GM18517 (cell line): Measurements from ENCODE around the gene ARMCX1.
"Not testable (repeated sequence)": the region's sequence is repeated elsewhere in the genome, so short reads cannot be mapped to it uniquely, and the experiment has no call there.

ENCODE experiments used
- ATAC-seq: cut with Tn5 transposase; IDR thresholded peaks from one replicate; pipeline ENCODE4 v1.9.1; 2021; ENCODE audit warnings: mild to moderate bottlenecking, moderate library complexity; ENCODE audit not compliant: unreplicated experiment

The ARMCX1 gene

DNA sequence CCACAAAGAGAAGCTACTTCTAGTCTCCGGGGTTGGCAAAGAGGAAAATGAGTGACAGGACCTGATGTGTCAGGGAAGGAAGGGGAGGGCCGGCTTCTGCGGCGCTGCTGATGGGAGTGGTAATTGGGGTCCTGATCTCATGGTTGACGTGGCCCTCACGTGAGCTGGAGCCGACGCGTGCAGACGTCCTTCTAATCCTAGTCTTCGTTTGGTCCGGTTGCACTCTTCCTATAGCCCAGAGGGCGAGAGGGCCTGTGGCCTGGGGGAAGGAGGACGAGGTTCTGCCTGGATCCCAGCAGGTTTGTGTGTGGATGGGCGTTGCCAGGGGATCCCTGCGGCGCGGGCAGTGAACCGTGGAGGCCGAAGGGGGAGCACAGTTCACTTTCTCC lies at the start of gene ARMCX1:
TSS of gene ARMCX1 (plus strand) at position 186 of the 389 bp plus-strand sequence. CDS start 2,384 bp downstream, outside the sequence.
- no peak for ATAC-seq

DNA sequence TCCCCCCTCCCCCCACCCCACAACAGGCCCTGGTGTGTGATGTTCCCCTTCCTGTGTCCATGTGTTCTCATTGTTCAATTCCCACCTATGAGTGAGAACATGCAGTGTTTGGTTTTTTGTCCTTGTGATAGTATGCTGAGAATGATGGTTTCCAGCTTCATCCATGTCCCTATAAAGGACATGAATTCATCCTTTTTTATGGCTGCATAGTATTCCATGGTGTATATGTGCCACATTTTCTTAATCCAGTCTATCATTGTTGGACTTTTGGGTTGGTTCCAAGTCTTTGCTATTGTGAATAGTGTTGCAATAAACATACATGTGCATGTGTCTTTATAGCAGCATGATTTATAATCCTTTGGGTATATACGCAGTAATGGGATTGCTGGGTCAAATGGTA lies 47.4 kb upstream of the ARMCX1 start:
- ATAC-seq: not testable (repeated sequence)

DNA sequence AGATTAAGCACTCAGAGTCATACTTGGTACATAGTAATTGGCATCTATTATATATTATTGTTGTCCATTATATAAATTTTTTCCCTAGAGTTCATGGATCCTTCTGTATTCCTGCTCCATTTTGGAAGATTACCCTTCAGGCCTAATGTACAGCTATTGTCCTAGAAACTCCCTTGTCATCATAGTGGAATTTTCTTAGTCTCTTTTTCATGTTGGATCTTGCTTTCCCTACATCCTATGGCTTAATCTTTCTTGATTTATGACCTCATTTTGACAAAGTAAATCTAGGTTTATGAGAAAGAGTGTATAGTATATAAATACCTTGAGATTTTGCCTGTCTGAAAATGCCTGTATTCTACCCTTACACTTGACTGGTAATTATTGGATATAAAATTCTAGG lies 43.0 kb upstream of the ARMCX1 start:
- ATAC-seq: no peak

- ATAC-seq: no peak
Measured at GRCh38 chrX:101507986-101508385, 42.4 kb upstream of the ARMCX1 start.

GRCh38 chrX:101530944-101531343 lies 19.4 kb upstream of the ARMCX1 start:
- no peak for ATAC-seq

DNA sequence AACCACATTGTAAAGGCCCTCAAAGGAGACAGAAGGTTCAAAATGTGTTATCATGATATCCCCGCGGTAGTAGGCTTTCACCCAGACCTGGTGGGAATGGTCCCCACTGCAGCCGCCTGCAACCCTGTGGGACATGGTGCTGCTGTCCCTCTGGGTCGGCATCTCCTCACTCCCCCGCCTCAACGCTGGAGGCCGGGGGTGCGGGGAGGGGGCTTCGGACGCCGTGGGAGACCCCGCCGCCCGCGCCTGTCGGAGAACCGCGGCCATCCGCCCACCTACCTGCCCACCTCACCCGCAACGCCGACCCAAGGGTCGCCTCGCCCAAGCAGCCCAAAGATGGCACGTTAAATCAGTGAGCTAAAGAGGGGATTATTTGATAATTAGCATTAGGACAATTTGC lies 11.2 kb upstream of the ARMCX1 start:
- ATAC-seq: no peak

DNA sequence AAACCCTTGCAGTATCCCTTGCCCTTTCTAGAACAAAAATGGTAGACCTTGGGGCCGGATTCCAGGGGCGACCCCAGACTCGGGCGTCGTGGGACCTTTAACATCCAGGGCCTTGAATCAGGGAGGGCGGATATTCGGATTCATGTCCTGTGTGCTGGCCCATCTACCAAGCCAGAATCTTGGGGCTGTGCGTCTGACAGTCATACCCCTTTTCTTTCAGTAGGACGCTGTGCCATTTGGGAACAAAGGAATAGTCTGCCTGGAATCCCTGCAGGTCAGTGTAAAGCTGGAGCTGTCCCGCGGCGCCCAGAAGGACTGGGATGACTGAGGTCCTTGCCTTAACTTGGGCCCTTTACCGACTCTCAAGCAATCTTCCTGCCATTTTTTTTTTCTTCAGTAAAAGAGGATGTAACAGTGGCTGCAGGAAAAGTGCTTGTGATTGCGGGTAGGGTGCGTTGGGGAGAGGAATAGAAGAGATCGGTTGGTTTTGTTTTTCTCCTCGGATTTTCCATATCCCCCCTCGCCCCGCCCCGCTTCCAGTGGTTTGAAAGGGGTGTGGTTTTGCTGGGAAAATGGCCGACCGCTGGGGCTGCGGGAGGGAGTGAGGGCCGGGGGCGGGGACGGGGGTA lies 518 bp downstream of the ARMCX1 start:
- no peak for ATAC-seq

DNA sequence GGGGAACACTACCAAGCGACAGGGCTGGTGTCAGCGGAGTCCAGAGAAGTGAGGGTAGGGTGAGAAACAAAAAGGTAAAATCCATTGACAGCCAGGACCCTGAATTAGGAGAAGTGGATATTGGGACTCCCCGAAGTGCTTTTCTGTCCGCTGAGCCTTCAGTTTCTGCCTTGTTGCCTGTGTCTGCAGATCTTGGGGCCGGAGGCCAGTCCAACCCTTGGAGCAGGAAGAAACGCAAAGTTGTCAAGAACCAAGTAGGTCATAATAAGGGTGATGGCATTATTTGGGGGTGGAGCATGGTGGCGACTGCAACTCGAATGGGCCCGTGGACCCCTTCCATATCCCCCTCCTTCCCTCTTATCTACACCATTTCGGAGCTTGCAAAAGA lies 1.0 kb downstream of the ARMCX1 start:
- ATAC-seq: no peak

DNA sequence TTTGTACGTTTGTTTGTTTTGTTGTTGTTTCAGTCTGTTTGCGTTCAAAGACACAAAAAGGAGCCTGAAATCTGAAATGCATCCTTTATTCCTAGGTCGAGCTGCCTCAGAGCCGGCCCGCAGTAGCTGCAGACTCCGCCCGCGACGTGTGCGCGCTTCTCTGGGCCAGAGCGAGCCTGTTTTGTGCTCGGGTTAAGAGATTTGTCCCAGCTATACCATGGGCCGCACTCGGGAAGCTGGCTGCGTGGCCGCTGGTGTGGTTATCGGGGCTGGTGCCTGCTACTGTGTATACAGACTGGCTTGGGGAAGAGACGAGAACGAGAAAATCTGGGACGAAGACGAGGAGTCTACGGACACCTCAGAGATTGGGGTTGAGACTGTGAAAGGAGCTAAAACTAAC lies 2.4 kb downstream of the ARMCX1 start:
- no peak for ATAC-seq

DNA sequence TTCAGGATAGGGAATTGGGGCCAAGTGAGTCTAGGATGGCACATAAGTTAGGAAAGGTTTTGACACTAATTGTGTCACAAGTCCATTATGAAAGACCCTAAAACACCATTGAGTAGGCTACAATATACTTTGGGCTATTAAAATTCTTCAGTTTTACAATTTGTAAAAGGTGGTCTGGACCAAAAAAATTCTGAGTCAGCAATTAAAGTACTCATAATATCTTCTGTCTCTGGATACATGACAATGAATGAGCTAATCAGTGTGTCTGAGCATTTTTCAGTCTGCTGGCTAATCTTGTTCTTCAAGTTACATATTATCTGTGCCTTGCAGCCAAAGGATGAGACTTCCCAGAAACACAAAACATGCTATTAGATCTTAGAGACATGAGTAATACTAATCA lies 14.3 kb downstream of the ARMCX1 start:
- no peak for ATAC-seq

DNA sequence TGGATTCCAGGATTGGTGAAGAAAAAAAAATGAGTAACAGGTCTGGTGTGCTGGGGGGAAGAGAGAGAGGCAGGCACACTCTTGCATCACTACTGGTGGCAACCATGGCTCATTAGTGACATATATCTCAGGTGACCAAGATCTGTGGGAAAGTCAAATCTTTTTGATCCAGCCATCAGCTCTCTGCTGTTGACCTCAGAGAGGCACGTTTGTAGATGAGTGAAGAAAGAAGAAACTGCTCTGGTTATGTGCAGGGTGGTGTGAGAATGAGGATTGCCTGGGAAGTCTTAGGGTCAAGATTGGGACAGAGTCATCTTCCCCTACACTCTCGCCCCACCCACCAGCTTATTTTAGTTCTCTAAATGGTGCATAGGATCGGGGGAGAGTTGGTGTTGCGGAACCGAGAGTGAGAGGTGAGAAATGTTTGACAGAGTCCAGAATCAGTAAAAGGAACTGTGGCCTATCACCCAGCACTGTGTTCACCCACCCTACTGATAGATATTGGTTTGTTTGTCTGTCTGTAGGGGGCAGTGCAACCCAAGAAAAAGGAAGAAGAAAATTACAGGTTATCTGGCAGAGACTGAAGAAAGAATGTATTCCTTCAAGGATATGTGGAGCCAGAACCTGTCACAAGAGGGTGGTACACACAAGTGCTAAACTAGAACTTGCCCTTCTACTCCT lies 45.5 kb downstream of the ARMCX1 start:
- ATAC-seq: peak; percentile 99

- not testable (repeated sequence) for ATAC-seq
Measured at GRCh38 chrX:101599592-101599991, 49.2 kb downstream of the ARMCX1 start.

DNA sequence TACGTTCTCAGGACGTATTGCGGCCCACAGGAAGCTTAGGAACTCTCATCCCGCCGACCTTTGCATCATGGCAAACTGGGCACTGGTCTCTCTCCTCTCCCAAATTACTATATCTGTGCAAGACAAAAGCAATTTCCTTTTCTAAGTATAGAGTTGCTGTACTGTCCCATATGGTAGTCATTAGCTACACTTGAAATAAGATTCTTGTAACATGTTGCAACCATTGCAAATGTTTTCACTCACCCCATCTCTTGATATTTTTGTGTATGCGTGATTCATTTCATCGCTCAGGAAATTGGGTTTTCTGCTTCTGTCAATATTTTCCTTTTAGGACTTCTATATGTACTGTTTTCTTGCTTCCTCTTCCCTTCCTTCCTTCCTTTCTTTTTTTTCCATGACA lies 51.7 kb downstream of the ARMCX1 start:
- ATAC-seq: no peak
